Epithelial cell of proximal tubule (primary cell): ENCODE measurements around the gene ANKRD36B. TPM values are rescaled to one million over a fixed set of nuclear protein-coding genes. Genes with fewer than 3 reads are reported as not detected.
A peak's percentile ranks its signal among the peaks of the same experiment; 100 is the strongest.
"Not testable (repeated sequence)": the region's sequence is repeated elsewhere in the genome, so short reads cannot be mapped to it uniquely, and the experiment has no call there.

Experiments
- DNase-seq: peaks from one replicate; pipeline ENCODE4 v3.0.0-alpha.2; 2011; ENCODE audit warnings: low read depth
- H3K4me3 ChIP-seq: 2 replicates; pipeline ENCODE4 v1.5.1; 2011; ENCODE audit warnings: low read depth, mild to moderate bottlenecking, low read length
- CTCF ChIP-seq: conservative IDR thresholded peaks from 2 replicates; pipeline ENCODE4 v1.5.1; 2012; ENCODE audit warnings: low read depth, mild to moderate bottlenecking, low read length
- total RNA-seq: library from RNA; depleted of rRNA; stranded (reverse); fragments of >200 nt; gene quantifications from 2 replicates; pipeline ENCODE4 v1.2.3, GENCODE V29; 2015

ANKRD36B gene
- 5.9 and 8.7 TPM in 2 replicates for total RNA-seq

DNA sequence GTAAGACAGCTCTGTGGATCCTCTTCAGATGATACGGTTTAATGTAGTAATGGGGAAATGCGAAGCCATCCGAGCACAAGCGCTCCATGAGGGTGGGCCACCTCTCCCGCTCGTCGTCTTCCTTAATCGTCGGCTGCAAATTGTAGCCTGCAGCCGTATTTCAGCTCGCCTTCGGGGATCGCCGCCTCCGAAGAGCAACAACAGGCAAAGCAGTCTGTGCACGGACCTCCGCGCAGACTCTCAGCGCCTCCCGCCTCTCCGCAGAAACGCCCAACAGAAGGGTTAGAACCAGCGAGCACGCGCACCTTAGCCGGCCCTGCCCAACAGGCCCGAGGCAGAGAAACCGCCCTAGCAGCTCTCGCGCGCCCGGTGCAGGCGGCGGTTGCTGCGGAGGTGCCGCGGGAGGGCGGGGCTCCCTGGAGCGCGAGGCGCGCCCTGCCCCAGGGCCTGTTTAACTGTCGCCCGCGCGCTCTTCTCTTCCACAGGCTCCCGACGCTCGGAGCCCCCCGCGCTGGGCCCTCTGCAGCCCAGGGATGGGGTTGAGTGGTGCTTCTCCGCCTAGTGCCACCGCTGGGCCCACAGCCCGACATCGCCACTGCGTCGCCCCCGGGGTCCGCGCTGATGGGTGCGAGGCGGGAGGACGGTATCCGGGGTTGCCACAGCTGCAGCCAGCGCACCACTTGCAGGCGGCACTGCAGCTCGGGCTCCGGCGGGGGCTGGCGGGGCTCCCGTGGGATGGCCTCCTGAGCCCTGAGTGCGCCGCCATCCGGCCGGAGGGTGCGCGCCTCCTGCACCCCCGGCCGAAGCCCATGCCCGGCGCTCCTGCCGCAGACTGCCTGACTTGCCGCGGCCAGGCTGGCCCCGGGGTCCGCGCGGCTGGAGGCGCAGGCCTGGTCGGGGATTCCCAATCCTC, at the start of gene ANKRD36B:
Gene ANKRD36B, minus strand, starts transcription at position 280 of the 913 bp plus-strand sequence. Its CDS starts 192 bp downstream, at position 88.
- not testable (repeated sequence) for DNase-seq
- peak within 1 kb of the TSS; percentile 64 for H3K4me3 ChIP-seq

DNA sequence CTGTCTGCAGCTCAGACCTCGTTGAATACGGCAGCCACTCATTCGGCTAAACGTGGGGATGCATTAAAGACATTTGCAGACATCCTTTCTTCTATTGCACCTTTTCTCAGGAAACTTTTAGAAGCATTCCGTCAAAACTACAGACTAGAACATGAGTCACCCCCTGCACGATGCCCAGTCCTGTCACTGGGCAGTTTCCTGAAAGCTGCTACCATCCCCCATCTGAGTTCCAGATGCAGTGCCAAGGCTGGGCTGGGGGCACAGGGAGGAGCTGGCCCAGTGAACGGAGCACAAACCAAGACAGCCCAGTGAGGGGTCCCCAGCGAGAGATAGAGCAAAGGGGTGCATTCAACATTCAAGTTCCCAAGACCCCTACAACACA, 36.4 kb upstream of the ANKRD36B start:
- not testable (repeated sequence) for H3K4me3 ChIP-seq, DNase-seq

DNA sequence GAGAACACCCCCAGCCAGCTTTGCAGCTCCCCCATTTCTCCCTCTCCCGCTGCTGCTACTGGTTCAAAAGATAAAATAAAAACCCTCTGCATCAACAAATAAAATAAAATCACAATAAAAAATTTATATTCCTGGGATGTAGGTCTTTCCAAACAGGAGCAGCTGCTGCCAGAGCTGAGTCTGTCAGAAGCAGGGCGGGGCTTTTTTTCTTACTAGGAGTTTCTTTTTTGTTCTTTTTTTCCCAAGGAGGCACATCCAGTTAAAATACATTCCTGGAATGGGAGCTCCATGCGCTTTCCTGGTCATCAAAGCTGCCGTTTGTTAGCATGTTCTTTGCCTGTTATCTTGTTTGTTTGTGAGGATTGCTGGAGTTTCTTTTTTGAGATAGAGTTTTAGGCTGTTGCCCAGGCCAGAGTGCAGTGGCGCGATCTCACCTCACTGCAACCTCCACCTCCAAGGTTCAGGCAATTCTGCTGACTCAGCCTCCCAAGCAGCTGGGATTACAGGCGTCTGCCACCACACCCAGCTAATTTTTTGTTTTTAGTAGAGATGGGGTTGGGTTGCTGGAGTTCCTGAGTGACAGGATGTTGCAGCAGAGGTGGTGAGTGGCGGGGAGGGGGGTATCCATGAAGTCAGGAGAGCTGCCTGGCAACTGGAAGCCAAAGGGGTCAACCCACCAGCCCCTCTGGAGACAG, 35.8 kb upstream of the ANKRD36B start:
- DNase-seq, H3K4me3 ChIP-seq: not testable (repeated sequence)

DNA sequence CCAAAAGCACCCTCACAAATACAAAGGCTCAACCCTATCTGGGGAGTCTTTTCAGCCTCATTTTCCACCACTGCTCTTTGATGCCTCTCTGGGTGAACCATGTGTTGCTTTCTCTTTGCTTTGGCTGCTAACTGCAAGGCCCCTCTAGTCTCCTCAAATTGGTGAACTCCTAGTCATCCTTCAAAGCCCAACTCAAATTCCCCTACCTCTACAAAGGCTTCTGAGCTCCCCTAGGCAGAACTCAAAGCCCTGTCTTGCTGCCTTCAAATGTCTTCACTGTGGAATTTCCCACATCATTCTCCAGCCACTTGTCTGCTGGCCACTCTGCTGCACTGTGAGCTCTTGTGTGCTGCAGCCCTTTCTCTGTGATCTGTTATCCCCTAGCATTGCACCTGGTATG, 33.3 kb upstream of the ANKRD36B start:
- H3K4me3 ChIP-seq, DNase-seq: not testable (repeated sequence)

- H3K4me3 ChIP-seq, DNase-seq: not testable (repeated sequence)
Observed at GRCh38 chr2:97620492-97620891, 30.8 kb upstream of the ANKRD36B start.

DNA sequence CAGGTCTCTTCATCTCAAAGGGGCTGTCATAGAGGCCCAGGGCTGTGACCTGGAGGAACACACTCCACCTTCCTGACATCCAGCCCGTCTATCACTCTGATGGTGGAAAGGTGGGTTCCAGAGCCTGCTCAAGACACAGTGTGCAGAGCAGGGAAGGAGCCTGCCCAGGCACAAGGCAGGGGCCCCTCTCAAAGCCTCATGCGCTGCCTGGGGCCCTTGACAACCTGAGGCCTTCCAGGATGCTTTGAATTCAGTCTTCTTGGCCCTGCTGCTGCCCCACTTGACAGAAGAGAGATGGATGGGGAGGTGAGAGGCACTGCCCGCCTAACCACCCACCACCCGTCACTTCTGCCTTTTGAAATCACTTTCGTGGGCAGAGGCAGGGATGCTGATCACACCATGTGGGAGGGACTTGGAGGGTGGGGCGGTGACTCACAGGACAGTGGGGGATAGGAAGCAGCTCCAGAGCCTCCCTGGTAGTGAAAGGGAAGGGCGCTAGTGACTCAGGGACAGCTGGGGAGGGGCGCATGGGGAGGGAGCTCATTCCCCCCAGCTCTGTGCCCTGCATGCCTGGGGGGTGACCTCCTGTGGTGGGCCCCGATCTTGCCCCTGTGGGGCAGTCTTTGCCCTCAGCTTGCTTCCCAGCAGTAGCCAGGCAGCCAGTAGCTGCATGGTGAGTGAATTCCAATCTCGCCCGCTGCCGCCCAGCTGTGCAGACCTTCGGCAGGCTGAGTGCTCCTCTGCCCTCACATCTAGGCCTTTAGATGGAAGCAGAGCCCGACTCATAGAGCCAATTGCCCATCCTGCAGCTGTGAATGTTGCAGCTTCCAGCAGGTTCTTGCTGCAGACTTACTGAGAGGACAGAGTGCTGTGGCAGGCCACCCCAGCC, 29.5 kb upstream of the ANKRD36B start:
- not testable (repeated sequence) for DNase-seq, H3K4me3 ChIP-seq

DNA sequence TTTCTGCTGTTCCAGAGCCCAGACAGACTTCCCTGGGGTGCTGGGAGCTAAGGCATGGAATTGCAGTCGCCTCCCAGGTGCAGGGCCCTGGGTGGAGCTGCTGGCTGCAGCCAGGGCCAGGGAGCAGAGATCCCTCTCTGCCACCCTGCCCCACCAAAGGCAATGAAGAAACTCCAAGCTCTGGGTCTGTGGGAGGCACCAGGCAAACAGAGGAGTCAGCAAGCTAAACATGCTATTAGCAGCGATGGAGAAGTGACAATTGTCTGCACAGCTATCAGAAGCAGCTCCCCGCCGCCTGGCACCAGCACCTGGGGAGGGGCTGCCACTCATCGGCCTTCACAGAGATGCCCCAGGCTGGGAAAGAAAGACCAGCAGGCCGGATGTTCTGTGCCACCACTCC, 28.2 kb upstream of the ANKRD36B start:
- H3K4me3 ChIP-seq: no peak overlapping the region
- no peak for DNase-seq
- no peak for TF ChIP-seq CTCF

- not testable (repeated sequence) for DNase-seq, H3K4me3 ChIP-seq
Observed at GRCh38 chr2:97615746-97616145, 26.1 kb upstream of the ANKRD36B start.

DNA sequence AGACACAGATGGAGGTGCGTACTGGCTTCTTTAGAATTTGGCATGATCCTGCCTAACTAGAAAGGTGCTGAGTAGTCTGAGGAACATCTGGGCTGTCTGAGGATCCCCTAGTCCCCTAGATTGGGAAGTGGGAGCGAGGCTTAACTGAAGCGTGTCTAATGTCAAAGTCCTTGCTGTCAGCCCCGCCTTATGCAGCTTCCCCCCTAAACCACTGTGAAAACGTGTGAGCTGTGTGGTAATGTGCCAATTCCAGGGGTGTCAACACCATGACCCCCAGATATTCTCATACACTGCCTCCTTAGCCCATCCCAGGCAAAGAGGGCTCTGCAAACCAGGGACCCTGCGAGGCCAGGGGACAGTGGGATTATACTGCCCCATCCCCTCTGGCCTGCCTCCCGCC, 22.2 kb upstream of the ANKRD36B start:
- DNase-seq: not testable (repeated sequence)

GRCh38 chr2:97608745-97609144, 19.1 kb upstream of the ANKRD36B start:
- not testable (repeated sequence) for DNase-seq, H3K4me3 ChIP-seq

More for the DNA sequence above, 22.2 kb upstream of the ANKRD36B start:
- not testable (repeated sequence) for H3K4me3 ChIP-seq

DNA sequence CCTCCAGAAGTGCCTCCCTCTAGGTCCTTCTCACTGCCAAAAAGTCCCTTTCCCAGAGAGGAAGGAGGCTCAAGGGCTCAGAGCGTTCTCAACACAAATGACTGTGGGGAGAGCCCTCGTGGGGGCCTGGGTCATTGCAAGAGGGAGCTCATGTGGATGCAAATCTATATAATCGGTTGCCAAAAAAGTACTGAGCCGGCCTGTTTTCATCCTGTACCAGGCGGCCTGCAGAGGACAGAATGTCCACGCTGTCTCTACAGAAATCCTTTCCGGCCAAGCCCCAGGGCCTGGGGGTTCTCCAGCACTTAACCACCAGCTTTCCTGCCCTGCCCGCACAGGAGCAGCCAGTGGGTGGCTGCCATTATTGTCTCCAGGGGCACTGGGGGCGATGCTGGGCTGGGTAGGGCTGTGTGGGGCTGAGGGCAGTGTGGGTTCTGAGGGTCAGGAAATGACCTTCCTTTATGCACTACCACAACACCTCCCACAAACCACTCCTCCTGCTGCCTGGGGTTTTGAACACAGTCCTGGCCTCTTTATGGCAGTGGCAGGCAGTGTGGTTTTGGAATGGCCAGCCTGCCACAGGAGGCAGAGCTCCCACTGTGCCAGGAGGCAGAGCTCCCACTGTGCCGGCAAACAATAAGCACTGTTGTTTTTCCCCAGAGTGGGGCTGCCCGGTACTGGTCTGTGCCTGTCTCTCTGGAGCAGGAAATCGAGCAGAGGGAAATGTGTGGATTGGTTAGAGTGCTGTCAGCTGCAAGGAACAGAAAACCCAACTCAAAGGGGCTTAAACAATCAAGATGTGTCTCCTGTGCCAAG, 16.1 kb upstream of the ANKRD36B start:
- DNase-seq, H3K4me3 ChIP-seq: not testable (repeated sequence)

GRCh38 chr2:97605109-97605508, 15.4 kb upstream of the ANKRD36B start:
- not testable (repeated sequence) for H3K4me3 ChIP-seq, DNase-seq

GRCh38 chr2:97601537-97601936, 11.9 kb upstream of the ANKRD36B start:
- not testable (repeated sequence) for DNase-seq, H3K4me3 ChIP-seq

GRCh38 chr2:97596180-97596579, 6.5 kb upstream of the ANKRD36B start:
- not testable (repeated sequence) for H3K4me3 ChIP-seq, DNase-seq

GRCh38 chr2:97593520-97593919, 3.8 kb upstream of the ANKRD36B start:
- not testable (repeated sequence) for H3K4me3 ChIP-seq, DNase-seq
